22Rv1 (cell line): Measurements from ENCODE around the gene ABCF3.

Source experiments
- ZFX ChIP-seq: fragments of 450-650 bp; IDR thresholded peaks from 2 replicates; pipeline ENCODE4 v1.6.1; 2017; ENCODE audit warnings: antibody characterized with exemption, borderline replicate concordance
- TF ChIP-seq, protein P1 (sequence below): fragments of 450-650 bp; IDR thresholded peaks from 2 replicates; pipeline ENCODE4 v1.5.1; 2017; ENCODE audit warnings: mild to moderate bottlenecking

DNA sequence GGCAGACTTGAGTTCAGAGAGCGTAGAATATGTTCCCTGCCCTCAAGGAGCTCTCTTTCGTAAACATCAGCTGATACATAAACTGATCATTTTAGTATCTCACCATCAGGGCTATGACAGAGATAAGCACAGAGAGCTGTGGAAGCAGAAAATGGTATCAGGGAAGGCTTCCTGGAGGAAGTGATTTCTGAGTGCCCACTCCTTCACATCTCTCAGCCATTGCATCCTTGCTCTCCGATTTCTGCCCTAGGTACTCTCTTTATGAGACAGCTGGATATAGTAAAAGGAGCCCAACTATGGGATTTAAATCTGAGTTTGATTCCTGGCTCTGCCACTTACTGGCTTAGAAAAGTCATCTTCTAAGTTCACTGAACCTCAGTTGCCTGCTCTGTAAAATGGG, 20.5 kb upstream of the ABCF3 start:
- TF ChIP-seq, protein P1, sequence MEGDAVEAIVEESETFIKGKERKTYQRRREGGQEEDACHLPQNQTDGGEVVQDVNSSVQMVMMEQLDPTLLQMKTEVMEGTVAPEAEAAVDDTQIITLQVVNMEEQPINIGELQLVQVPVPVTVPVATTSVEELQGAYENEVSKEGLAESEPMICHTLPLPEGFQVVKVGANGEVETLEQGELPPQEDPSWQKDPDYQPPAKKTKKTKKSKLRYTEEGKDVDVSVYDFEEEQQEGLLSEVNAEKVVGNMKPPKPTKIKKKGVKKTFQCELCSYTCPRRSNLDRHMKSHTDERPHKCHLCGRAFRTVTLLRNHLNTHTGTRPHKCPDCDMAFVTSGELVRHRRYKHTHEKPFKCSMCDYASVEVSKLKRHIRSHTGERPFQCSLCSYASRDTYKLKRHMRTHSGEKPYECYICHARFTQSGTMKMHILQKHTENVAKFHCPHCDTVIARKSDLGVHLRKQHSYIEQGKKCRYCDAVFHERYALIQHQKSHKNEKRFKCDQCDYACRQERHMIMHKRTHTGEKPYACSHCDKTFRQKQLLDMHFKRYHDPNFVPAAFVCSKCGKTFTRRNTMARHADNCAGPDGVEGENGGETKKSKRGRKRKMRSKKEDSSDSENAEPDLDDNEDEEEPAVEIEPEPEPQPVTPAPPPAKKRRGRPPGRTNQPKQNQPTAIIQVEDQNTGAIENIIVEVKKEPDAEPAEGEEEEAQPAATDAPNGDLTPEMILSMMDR: no peak
- no peak for TF ChIP-seq ZFX
